C4-2B (cell line): ENCODE data around the gene KRTAP10-10.

Experiments used
- CTCF ChIP-seq: fragments of 450-650 bp; conservative IDR thresholded peaks from 2 replicates; pipeline ENCODE4 v1.5.1; 2017; ENCODE audit warnings: mild to moderate bottlenecking
- ZFX ChIP-seq: fragments of 450-650 bp; IDR thresholded peaks from 2 replicates; pipeline ENCODE4 v1.6.1; 2017

GRCh38 chr21:44640761-44641160 is 3.6 kb downstream of the KRTAP10-10 start:
- TF ChIP-seq CTCF (no peak), ZFX (no peak)
